HuH-7.5 (cell line): ENCODE data around the gene TM6SF1.

Experiments used
- DNase-seq: peaks from one replicate; pipeline ENCODE4 v3.0.0; 2011; ENCODE audit warnings: low spot score

Gene TM6SF1

GRCh38 chr15:83174891-83175290, 67.4 kb downstream of the TM6SF1 start:
- DNase-seq, result no peak

DNA sequence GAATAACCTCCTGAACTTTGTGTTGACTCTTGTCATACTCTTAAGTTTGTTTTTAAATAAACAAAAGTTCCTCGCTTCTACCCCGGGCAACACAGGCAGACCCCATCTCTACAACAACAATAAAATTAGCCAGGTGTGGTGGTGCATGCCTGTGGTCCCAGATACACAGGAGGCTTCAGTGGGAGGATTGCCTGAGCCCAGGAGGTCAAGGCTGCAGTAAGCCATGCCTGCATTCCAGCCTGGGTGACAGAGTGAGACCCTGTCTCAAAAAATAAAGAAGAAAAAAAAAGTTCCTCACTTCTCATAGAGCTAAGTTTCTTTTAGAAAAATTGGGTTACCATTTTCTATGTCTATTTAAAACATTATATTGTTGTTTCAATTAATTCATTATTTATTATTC, 70.9 kb downstream of the TM6SF1 start:
- DNase-seq, result no peak

GRCh38 chr15:83178869-83179325, 71.5 kb downstream of the TM6SF1 start:
- no peak for DNase-seq

DNA sequence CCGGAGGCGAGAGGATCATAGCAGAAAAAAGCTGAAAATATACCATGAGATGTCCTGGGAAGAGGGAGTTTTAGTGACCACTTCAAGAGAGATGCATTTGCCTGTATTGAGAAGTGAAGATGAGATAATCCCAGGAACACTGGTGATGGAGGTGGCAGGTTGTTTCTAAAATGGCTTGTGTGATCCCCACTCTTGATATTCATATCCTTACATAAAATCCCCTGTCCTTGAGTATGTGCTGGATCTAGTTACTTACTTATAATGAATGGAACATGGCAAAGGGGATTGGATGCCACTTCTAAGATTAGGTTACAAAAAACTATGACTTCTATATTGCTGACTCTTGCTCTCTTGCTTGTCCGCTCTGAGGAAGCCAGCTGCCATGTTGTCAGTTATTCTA, 78.1 kb downstream of the TM6SF1 start:
- DNase-seq, result no peak
